Sigmoid colon (tissue), 4 donors: ENCODE results near the gene PYDC1.

Experiments
- POLR2A ChIP-seq, 2 donors: fragments of 450-650 bp; IDR thresholded peaks; one replicate each; pipeline ENCODE4 v1.6.1; 2016; ENCODE audit warnings: antibody characterized with exemption in 2 of 2, mild to moderate bottlenecking in 2 of 2, moderate library complexity in 2 of 2
- POLR2AphosphoS5 ChIP-seq, 4 donors: sonication (generic); formaldehyde crosslinking; IDR thresholded peaks; one replicate each; pipeline ENCODE4 v1.6.1; 2017; ENCODE audit warnings: antibody characterized with exemption in 4 of 4
- TF ChIP-seq, protein P1 (sequence below), 4 experiments: fragments of 450-650 bp in 3 of 4; fragments of 200-600 bp in 1 of 4; IDR thresholded peaks; one replicate each; pipeline ENCODE4 v1.5.1; 2016 to 2019; ENCODE audit warnings: antibody characterized with exemption in 4 of 4, mild to moderate bottlenecking in 3 of 4, moderate library complexity in 2 of 4

DNA sequence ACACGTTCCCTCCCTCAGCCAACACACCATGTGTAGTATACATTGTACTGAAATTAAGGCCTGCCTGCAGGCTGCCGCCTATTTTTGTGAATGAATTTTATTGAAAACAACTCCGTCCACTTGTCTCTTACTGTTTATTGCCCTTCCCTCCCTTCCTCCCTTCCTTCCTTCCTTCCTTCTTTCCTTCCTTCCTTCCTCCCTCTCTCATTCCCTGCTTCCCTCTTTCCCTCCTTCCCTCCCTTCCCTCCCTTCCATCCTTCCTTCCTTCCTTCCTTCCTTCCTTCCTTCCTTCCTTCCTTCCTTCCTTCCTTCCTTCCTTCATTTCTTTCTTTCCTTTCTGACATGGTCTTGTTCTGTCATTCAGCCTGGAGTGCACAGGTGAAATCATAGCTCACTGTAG lies 45.1 kb upstream of the PYDC1 start:
- TF ChIP-seq, protein P1, sequence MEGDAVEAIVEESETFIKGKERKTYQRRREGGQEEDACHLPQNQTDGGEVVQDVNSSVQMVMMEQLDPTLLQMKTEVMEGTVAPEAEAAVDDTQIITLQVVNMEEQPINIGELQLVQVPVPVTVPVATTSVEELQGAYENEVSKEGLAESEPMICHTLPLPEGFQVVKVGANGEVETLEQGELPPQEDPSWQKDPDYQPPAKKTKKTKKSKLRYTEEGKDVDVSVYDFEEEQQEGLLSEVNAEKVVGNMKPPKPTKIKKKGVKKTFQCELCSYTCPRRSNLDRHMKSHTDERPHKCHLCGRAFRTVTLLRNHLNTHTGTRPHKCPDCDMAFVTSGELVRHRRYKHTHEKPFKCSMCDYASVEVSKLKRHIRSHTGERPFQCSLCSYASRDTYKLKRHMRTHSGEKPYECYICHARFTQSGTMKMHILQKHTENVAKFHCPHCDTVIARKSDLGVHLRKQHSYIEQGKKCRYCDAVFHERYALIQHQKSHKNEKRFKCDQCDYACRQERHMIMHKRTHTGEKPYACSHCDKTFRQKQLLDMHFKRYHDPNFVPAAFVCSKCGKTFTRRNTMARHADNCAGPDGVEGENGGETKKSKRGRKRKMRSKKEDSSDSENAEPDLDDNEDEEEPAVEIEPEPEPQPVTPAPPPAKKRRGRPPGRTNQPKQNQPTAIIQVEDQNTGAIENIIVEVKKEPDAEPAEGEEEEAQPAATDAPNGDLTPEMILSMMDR (IDR thresholded peaks at IDR 0.05), result no peak
- no peak for TF ChIP-seq POLR2AphosphoS5 (IDR thresholded peaks at IDR 0.05)
- no peak for TF ChIP-seq POLR2A (IDR thresholded peaks at IDR 0.05)
